ENCODE results near the gene MAN1C1. TPM values are rescaled to one million over a fixed set of nuclear protein-coding genes. Genes with fewer than 3 reads are reported as not detected.
A peak's percentile ranks its signal among the peaks of the same experiment; 100 is the strongest.

The MAN1C1 gene
- total and polyA plus RNA-seq, 9 of the 15 experiments (the other 6 are each of a cell fraction or from before 2014, with no cell fraction given): 0.04 to 0.44 (median 0.10) TPM; not detected in 3

GRCh38 chr1:25620211-25620610 is 3.6 kb downstream of the MAN1C1 start:
- BruUV-seq (replicated peaks): no TSS peak
- Histone ChIP-seq H3K9ac (ENCODE audit: insufficient read depth in 1 of 2, low read depth in 2 of 2, low read length in 2 of 2) (no peak overlapping the region), H3K36me3 (ENCODE audit: control insufficient read depth, insufficient read depth, low read length) (no peaks in the 10 kb centered on the region), H3K4me1 (replicated peaks in 1 of 2; ENCODE audit: control insufficient read depth in 2 of 2, insufficient read depth in 2 of 2, low read length in 2 of 2) (peaks cover 0 to 26% of the 10 kb centered on the region in 2 experiments; a peak in 2 of 5 replicates), H3K4me2 (ENCODE audit: insufficient read depth, low read length) (no peak overlapping the region), H3K9me3 (replicated peaks; ENCODE audit: control insufficient read depth, insufficient read depth, low read depth, low read length) (no peaks in the 10 kb centered on the region), H3K27me3 (ENCODE audit: control insufficient read depth in 2 of 2, insufficient read depth in 2 of 2, low read length in 2 of 2) (peaks cover 57 to 61% of the 10 kb centered on the region in 2 experiments), H2AFZ (ENCODE audit: low read depth, low read length) (no peak overlapping the region), H3K4me3 (no peak overlapping the region), H4K20me1 (replicated peaks; ENCODE audit: control insufficient read depth, insufficient read depth, low read length) (peaks cover 19% of the 10 kb centered on the region), H3K9me1 (ENCODE audit: control insufficient read depth, insufficient read depth, low read length) (peaks cover 5% of the 10 kb centered on the region), H3K79me2 (ENCODE audit: control insufficient read depth, insufficient read depth, low read length) (no peaks in the 10 kb centered on the region), H3K27ac (ENCODE audit: extremely low read depth, low read depth, low read length) (no peak overlapping the region)
- 0% methylated on average over 4 of the region's 4 CpGs for WGBS (ENCODE audit: insufficient coverage, low coverage, missing lambda C conversion rate)
- ATAC-seq (no peak), FAIRE-seq (no peak), DNase-seq (ENCODE audit: extremely low read depth in 1 of 4, low spot score in 3 of 4) (no peak)
- no peak for TF ChIP-seq KHSRP (IDR thresholded peaks at IDR 0.05)
- no peak for TF ChIP-seq NFE2L1 (tag; IDR thresholded peaks at IDR 0.05; ENCODE audit: borderline replicate concordance, low read depth)
- CTCF ChIA-PET (ENCODE audit: low intra/inter-chr PET ratio): interaction anchor here (1.0 kb wide), 1 partner anchor 176 kb away, joined by 4 read pairs; no protein-coding TSS in a partner anchor
- in situ Hi-C loops (cut with MboI) (no loop called here), intact Hi-C loops (cut with micrococcal nuclease) (loop anchor here (2.0 kb wide), 1 partner anchor 21 kb away; no protein-coding TSS in a partner anchor)
- POLR2A ChIA-PET: interaction anchor here (0.6 kb wide), 1 partner anchor 53 kb away, joined by 3 read pairs; no protein-coding TSS in a partner anchor

- ChIA-PET POLR2A (interaction anchor here (0.6 kb wide), 1 partner anchor 53 kb away, joined by 3 read pairs; no protein-coding TSS in a partner anchor), CTCF (ENCODE audit: low intra/inter-chr PET ratio) (no interaction called here)
- in situ Hi-C loops (cut with MboI) (no loop called here), intact Hi-C loops (cut with micrococcal nuclease) (loop anchor here (2.0 kb wide), 1 partner anchor 20 kb away; no protein-coding TSS in a partner anchor)
- Histone ChIP-seq H3K36me3 (ENCODE audit: control insufficient read depth, insufficient read depth, low read length) (no peaks in the 10 kb centered on the region), H3K4me2 (ENCODE audit: insufficient read depth, low read length) (no peak overlapping the region), H3K9ac (ENCODE audit: insufficient read depth in 1 of 2, low read depth in 2 of 2, low read length in 2 of 2) (no peak overlapping the region), H3K9me1 (ENCODE audit: control insufficient read depth, insufficient read depth, low read length) (peaks cover 5% of the 10 kb centered on the region), H3K27me3 (ENCODE audit: control insufficient read depth in 2 of 2, insufficient read depth in 2 of 2, low read length in 2 of 2) (peaks cover 53 to 55% of the 10 kb centered on the region in 2 experiments), H4K20me1 (replicated peaks; ENCODE audit: control insufficient read depth, insufficient read depth, low read length) (peaks cover 19% of the 10 kb centered on the region), H3K4me1 (replicated peaks in 1 of 2; ENCODE audit: control insufficient read depth in 2 of 2, insufficient read depth in 2 of 2, low read length in 2 of 2) (peaks cover 0 to 22% of the 10 kb centered on the region in 2 experiments; a peak in 2 of 5 replicates), H3K4me3 (no peak overlapping the region), H3K27ac (ENCODE audit: extremely low read depth, low read depth, low read length) (no peak overlapping the region), H3K79me2 (ENCODE audit: control insufficient read depth, insufficient read depth, low read length) (no peaks in the 10 kb centered on the region), H3K9me3 (replicated peaks; ENCODE audit: control insufficient read depth, insufficient read depth, low read depth, low read length) (no peaks in the 10 kb centered on the region), H2AFZ (ENCODE audit: low read depth, low read length) (no peak overlapping the region)
- ATAC-seq (no peak), FAIRE-seq (no peak), DNase-seq (ENCODE audit: extremely low read depth in 1 of 4, low spot score in 3 of 4) (no peak)
- TF ChIP-seq CBX2 (IDR thresholded peaks at IDR 0.05; ENCODE audit: insufficient read depth, low read length, poor library complexity, severe bottlenecking) (peak; percentile 20), GTF2F1 (IDR thresholded peaks at IDR 0.05; ENCODE audit: low read depth, low read length) (no peak), MCM3 (IDR thresholded peaks at IDR 0.05) (no peak)
- TF ChIP-seq, protein P1, sequence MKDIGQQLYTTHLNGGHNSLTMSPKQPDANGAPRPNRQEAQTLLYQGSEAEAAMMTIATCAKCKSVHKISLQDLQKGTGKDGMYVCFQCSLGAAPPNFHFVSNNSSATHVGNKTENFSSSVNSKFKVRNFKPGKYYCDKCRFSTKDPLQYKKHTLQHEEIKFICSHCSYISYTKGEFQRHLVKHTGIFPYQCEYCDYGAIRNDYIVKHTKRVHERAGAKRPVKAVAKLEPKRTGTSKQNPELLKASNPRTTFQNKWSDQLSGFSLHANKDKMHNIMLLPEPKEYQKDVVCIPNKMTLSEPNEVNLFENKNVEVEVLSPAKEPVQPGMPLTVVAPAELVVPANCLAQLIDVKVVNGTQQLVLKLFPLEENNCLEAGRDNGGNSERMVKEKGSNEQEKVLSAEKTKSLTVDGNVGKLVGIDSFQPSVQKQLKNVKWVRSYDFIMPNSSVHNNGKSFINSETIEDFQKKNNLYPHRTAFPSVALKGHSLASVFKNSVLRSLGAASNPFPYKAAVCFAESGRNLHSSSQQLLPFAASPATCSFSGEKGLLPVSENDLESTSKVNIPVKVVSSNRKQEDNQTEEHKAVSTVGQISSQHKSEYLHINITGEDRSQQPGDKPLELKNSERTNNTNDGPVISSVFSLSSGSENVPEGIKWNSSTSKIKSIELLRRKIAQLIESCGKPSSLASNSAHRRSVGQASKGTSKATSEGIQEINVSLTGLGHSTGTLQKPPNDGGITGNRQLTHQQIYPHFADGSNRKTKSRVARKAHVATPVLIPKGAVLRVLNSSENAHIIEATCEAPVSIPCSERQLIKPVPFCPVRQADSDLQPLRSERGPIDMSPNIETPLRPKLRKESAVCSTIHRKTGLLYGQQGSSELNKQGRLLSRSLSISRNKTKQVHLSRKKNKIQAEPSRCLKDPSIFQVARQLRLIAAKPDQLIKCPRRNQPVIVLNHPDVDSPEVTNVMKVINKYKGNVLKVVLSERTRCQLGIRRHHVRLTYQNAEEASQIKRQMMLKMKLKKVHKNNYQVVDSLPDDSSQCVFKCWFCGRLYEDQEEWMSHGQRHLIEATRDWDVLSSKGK (CRISPR knock-in tag; IDR thresholded peaks at IDR 0.05): no peak
- WGBS (ENCODE audit: insufficient coverage, low coverage, missing lambda C conversion rate): 0% methylated on average over 4 of the region's 4 CpGs
- no TSS peak for BruUV-seq (replicated peaks)
Measured at GRCh38 chr1:25620701-25621350, 4.2 kb downstream of the MAN1C1 start.
